Panc1 (cell line): ENCODE data around the gene GEN1.

Experiments used
- POLR2AphosphoS5 ChIP-seq: IDR thresholded peaks from 2 replicates; pipeline ENCODE4 v1.6.1; 2012; ENCODE audit warnings: mild to moderate bottlenecking, low read depth, low read length, moderate library complexity
- TCF7L2 ChIP-seq: IDR thresholded peaks from 2 replicates; pipeline ENCODE4 v1.6.1; 2011; ENCODE audit warnings: mild to moderate bottlenecking, low read depth, low read length, inconsistent platforms
- TF ChIP-seq, protein P1 (sequence below): fragments of 450-650 bp; IDR thresholded peaks from 2 replicates; pipeline ENCODE4 v1.5.1; 2017; ENCODE audit warnings: mild to moderate bottlenecking
- TF ChIP-seq, protein P2 (sequence below), 2 experiments: IDR thresholded peaks; 2 replicates each; pipeline ENCODE4 v1.6.1; 2011 to 2012; ENCODE audit warnings: low read depth in 2 of 2, control low read depth in 1 of 2, low read length in 1 of 2, mild to moderate bottlenecking in 1 of 2, moderate library complexity in 1 of 2; ENCODE audit not compliant: insufficient read depth in 1 of 2

DNA sequence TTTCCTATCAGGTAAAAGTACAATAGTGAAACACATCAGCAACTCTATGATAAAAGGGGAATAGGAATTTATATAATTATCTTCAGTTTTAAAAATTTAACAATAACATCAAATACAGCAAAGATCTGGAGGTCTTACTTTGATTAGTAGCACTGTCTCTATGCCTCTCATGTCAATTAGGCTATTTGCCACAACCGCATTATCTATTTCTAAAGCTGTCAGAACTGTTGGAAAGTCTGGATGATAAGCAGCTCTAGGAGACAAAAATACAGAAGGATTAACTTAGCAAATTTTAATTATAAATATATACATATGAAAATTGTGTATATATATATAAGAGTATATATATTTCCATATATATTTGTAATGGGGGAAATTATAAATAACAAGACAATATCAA, 45.4 kb upstream of the GEN1 start:
- TF ChIP-seq, protein P1, sequence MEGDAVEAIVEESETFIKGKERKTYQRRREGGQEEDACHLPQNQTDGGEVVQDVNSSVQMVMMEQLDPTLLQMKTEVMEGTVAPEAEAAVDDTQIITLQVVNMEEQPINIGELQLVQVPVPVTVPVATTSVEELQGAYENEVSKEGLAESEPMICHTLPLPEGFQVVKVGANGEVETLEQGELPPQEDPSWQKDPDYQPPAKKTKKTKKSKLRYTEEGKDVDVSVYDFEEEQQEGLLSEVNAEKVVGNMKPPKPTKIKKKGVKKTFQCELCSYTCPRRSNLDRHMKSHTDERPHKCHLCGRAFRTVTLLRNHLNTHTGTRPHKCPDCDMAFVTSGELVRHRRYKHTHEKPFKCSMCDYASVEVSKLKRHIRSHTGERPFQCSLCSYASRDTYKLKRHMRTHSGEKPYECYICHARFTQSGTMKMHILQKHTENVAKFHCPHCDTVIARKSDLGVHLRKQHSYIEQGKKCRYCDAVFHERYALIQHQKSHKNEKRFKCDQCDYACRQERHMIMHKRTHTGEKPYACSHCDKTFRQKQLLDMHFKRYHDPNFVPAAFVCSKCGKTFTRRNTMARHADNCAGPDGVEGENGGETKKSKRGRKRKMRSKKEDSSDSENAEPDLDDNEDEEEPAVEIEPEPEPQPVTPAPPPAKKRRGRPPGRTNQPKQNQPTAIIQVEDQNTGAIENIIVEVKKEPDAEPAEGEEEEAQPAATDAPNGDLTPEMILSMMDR = no peak
- TF ChIP-seq TCF7L2 (no peak), POLR2AphosphoS5 (no peak)
- TF ChIP-seq, protein P2, sequence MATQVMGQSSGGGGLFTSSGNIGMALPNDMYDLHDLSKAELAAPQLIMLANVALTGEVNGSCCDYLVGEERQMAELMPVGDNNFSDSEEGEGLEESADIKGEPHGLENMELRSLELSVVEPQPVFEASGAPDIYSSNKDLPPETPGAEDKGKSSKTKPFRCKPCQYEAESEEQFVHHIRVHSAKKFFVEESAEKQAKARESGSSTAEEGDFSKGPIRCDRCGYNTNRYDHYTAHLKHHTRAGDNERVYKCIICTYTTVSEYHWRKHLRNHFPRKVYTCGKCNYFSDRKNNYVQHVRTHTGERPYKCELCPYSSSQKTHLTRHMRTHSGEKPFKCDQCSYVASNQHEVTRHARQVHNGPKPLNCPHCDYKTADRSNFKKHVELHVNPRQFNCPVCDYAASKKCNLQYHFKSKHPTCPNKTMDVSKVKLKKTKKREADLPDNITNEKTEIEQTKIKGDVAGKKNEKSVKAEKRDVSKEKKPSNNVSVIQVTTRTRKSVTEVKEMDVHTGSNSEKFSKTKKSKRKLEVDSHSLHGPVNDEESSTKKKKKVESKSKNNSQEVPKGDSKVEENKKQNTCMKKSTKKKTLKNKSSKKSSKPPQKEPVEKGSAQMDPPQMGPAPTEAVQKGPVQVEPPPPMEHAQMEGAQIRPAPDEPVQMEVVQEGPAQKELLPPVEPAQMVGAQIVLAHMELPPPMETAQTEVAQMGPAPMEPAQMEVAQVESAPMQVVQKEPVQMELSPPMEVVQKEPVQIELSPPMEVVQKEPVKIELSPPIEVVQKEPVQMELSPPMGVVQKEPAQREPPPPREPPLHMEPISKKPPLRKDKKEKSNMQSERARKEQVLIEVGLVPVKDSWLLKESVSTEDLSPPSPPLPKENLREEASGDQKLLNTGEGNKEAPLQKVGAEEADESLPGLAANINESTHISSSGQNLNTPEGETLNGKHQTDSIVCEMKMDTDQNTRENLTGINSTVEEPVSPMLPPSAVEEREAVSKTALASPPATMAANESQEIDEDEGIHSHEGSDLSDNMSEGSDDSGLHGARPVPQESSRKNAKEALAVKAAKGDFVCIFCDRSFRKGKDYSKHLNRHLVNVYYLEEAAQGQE (IDR thresholded peaks at IDR 0.05; ENCODE audit: insufficient read depth in 1 of 2, low read depth in 2 of 2, low read length in 1 of 2) = no peak
